ENCODE data around the gene SNURF.
A peak's percentile ranks its signal among the peaks of the same experiment; 100 is the strongest.
"Not testable (repeated sequence)": the region's sequence is repeated elsewhere in the genome, so short reads cannot be mapped to it uniquely, and the experiment has no call there.

The SNURF gene

GRCh38 chr15:24954783-24955530 lies at the start of gene SNURF, which contains the start of gene SNRPN:
Gene SNURF (plus strand): TSS chr15:24954987. CDS start chr15:24955049, 62 bp downstream.
Gene SNRPN (plus strand): TSS chr15:24954987. CDS start chr15:24974454, 19,467 bp downstream.
- no peak for DNase-seq (ENCODE audit: low read depth)
- peak within 1 kb of the TSS; percentile 96 for H3K4me3 ChIP-seq (ENCODE audit: low read depth, low read length)
- TF ChIP-seq CTCF (IDR thresholded peaks at IDR 0.05; ENCODE audit: control insufficient read depth, extremely low read depth, insufficient read depth) = no peak

DNA sequence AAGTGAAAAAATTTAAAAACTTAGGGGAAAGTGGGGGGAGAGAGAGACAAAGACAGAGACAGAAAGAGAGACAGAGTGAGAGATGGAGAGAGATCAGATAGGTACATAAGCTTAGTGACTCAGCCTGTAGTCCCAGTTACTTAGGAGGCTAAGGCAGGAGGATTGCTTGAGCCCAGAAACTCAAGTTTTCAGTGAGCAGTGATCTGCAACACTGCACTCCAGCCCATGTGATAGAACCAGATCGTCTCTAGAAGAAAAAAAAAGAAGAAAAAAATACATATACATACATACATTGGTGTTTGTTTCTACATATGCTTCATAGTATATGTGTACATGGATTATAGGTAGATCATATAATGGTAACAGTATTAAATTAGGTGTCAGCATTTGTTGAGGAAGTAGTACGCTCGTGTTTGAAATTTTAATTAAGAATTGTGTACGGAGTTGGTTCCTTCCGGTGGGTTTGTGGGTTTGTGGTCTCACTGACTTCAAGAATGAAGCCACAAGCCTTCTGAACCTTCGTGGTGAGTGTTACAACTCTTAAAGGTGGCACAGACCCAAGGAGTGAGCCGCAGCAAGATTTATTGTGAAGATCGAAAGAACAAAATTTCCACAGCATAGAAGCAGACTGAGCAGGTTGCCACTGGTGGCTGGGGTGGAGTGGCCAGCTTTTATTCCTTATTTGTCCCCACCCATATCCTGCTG lies 38.3 kb upstream of the SNURF start:
- no peak overlapping the region for H3K4me3 ChIP-seq (ENCODE audit: low read depth, low read length)

GRCh38 chr15:24917431-24917830 lies 37.4 kb upstream of the SNURF start:
- DNase-seq (ENCODE audit: low read depth) = no peak
- H3K4me3 ChIP-seq (ENCODE audit: low read depth, low read length) = no peak overlapping the region
- TF ChIP-seq CTCF (IDR thresholded peaks at IDR 0.05; ENCODE audit: control insufficient read depth, extremely low read depth, insufficient read depth) = no peak

More for the DNA sequence above, 38.3 kb upstream of the SNURF start:
- DNase-seq (ENCODE audit: low read depth) = no peak
- TF ChIP-seq CTCF (IDR thresholded peaks at IDR 0.05; ENCODE audit: control insufficient read depth, extremely low read depth, insufficient read depth) = no peak

DNA sequence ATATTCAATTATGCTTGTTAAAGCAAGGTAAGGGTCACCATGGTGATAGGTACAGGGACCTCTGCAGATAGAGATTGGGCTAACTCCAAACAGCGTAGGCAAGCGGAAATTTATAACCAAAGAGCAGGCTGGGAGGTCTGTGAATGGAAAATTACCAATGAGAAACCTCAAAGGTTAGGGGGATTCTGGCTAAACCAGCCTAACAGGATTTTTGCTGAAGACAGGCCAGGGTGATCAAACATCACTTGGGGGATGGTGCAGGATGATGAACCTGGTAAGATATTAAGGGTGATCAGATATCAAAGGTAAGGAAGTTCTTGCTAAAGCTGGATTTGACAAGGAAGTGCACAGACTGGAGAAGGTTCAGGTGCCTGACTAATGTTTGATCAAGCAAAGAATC lies 35.3 kb upstream of the SNURF start:
- H3K4me3 ChIP-seq (ENCODE audit: low read depth, low read length) = peak overlapping the region; percentile 37
- no peak for TF ChIP-seq CTCF (IDR thresholded peaks at IDR 0.05; ENCODE audit: control insufficient read depth, extremely low read depth, insufficient read depth)
- peak; percentile 63 for DNase-seq (ENCODE audit: low read depth)

DNA sequence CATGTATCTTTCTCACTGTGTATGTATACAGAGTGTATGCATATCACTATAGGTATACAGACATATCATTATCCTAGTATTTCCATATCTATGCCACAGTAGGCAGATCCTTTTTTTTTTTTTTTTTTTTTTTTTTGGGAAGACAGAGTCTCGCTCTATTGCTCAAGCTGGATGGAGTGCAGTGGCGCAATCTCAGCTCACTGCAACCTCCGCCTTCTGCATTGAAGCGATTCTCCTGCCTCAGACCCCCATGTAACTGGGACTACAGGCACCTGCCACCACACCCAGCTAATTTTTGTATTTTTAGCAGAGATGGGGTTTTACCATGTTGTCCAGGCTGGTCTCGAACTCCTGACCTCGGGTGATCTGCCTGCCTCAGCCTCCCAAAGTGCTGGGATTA lies 32.0 kb upstream of the SNURF start:
- H3K4me3 ChIP-seq (ENCODE audit: low read depth, low read length); DNase-seq (ENCODE audit: low read depth): not testable (repeated sequence)

DNA sequence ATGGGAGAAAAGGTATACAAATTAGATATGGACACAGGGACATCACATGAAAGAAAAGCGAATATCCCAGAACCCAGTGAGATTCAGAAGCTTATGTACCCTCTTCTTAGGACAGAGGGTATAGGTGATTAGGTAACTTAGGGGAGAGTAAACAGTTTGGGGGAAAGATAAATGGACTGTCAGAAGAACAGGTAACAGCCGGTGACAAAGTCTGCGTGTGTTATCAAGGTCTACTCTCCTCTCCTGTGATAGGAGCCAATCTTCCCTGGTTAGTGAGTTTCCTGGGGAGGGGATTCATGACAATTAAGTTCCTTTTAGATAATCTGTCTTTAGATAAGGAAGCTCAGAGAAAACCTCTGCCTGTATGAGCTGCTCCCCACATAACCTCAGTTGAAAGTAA lies 30.6 kb upstream of the SNURF start:
- TF ChIP-seq CTCF (IDR thresholded peaks at IDR 0.05; ENCODE audit: control insufficient read depth, extremely low read depth, insufficient read depth) = no peak
- no peak for DNase-seq (ENCODE audit: low read depth)
- H3K4me3 ChIP-seq (ENCODE audit: low read depth, low read length) = no peak overlapping the region

DNA sequence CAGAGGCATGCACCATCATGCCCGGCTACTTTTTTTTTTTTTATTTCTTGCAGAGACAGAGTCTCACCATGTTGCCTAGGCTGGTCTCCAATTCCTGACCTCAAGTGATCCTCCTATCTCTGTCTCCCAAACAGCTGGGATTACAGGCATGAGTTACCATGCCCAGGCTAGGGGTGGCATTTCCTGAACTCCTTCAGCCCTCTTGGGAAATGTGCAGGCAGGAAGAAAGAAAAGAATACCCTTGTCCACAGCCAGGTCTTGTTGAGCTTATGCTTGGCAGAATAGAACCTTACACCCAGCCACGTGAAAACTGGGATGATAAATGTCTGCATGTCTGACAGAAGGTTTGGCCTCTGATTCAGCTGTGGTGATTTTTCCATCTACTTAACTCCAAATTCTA lies 30.2 kb upstream of the SNURF start:
- no peak for DNase-seq (ENCODE audit: low read depth)
- TF ChIP-seq CTCF (IDR thresholded peaks at IDR 0.05; ENCODE audit: control insufficient read depth, extremely low read depth, insufficient read depth) = no peak
- H3K4me3 ChIP-seq (ENCODE audit: low read depth, low read length) = no peak overlapping the region

GRCh38 chr15:24931874-24932732 lies 22.7 kb upstream of the SNURF start:
- not testable (repeated sequence) for H3K4me3 ChIP-seq (ENCODE audit: low read depth, low read length); DNase-seq (ENCODE audit: low read depth)
